Measurements from ENCODE around the gene CPNE9. TPM values are rescaled to one million over a fixed set of nuclear protein-coding genes. Genes with fewer than 3 reads are reported as not detected.

CPNE9 gene
- total RNA-seq, 1 donor from 2014 or later: 0.44 TPM

DNA sequence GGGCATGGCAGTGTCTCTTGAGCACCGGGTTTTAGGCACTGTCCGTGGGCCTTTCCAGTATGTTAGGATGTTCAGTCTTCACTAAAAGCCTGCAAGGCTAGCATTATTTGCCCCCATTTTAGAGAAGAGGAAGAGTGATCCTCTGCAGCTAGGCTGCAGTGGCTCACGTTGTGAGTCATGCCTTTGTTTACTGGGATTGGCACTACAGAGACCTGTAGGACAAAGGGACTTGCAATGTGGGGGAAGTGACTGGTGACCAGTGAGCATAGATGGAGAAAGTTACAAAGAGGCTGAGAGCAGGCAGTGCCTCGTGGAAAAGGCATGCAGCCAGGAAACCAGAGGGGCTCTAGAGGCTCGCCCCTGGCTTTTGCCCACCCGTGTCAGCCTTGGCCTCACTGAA, 26.8 kb upstream of the CPNE9 start:
- no peak for DNase-seq
- no peaks in the 10 kb centered on the region for H3K4me1 ChIP-seq
- no peaks in the 10 kb centered on the region for H3K27me3 ChIP-seq (ENCODE audit: low read depth)
- peak in 1 of 2 donors; percentile 45 for ATAC-seq
- TF ChIP-seq, protein P1, sequence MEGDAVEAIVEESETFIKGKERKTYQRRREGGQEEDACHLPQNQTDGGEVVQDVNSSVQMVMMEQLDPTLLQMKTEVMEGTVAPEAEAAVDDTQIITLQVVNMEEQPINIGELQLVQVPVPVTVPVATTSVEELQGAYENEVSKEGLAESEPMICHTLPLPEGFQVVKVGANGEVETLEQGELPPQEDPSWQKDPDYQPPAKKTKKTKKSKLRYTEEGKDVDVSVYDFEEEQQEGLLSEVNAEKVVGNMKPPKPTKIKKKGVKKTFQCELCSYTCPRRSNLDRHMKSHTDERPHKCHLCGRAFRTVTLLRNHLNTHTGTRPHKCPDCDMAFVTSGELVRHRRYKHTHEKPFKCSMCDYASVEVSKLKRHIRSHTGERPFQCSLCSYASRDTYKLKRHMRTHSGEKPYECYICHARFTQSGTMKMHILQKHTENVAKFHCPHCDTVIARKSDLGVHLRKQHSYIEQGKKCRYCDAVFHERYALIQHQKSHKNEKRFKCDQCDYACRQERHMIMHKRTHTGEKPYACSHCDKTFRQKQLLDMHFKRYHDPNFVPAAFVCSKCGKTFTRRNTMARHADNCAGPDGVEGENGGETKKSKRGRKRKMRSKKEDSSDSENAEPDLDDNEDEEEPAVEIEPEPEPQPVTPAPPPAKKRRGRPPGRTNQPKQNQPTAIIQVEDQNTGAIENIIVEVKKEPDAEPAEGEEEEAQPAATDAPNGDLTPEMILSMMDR (IDR thresholded peaks at IDR 0.05): no peak
- H3K4me3 ChIP-seq: no peak overlapping the region
- no peaks in the 10 kb centered on the region for H3K9me3 ChIP-seq
- no peak overlapping the region for H3K27ac ChIP-seq
- intact Hi-C loops (cut with DNase I): no loop called here
- H3K36me3 ChIP-seq: peaks cover 100% of the 10 kb centered on the region

DNA sequence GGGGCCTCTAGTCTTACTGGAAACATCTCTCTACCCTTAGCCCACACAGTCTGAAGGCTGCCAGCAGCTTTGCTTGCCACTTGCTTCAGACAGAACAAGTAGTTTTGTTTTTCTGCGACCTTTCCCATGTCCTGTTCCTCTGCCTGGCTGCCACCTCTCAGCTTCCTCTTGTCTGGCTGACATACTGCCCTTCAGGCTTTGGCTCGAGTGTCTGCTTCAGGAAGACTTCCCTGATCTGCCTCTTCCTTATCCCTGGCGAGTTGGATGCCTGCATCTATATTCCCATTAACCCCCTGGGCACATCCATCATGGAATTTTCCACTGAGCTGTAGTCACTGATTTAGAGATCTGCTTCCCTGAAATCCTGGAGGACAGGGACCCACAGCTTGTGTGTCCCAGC, 25.1 kb upstream of the CPNE9 start:
- peaks cover 100% of the 10 kb centered on the region for H3K36me3 ChIP-seq
- no peaks in the 10 kb centered on the region for H3K4me1 ChIP-seq
- no peaks in the 10 kb centered on the region for H3K9me3 ChIP-seq
- H3K27ac ChIP-seq: no peak overlapping the region
- TF ChIP-seq, protein P1 (IDR thresholded peaks at IDR 0.05): no peak
- ATAC-seq (no peak), DNase-seq (no peak)
- H3K27me3 ChIP-seq (ENCODE audit: low read depth): no peaks in the 10 kb centered on the region
- H3K4me3 ChIP-seq: no peak overlapping the region
- intact Hi-C loops (cut with DNase I): no loop called here

DNA sequence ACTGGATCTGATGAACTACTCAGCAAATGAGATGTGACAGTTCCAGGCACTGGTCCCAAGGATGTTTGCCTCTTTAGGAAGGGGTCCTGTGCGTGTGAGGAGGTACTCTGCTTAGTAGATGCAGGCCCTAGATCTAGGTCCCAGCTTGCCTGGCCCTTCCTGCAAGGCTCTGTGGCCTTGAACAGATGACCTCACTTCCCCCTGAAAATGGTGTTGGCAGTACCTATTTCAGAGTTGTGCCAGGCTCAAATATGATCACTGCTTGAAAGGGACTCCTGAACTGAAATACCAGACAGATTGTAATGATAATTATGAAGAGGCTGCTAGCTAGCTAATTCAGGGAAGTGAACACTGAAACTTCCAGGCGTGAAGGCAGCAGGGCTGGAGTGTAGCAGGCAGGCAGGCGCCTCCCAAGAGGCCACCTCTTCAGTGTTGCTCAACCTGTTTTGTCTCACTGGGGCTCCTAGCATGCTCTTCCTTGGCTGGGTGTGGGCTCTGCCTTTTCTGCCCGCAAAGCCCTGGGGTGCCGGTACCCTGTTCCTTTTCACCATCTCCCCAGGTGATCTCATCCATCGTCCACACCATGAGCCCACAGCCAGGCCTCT, 24.1 kb upstream of the CPNE9 start:
- Histone ChIP-seq H3K27ac (no peak overlapping the region), H3K4me1 (no peaks in the 10 kb centered on the region), H3K36me3 (peaks cover 100% of the 10 kb centered on the region), H3K27me3 (ENCODE audit: low read depth) (no peaks in the 10 kb centered on the region), H3K9me3 (no peaks in the 10 kb centered on the region), H3K4me3 (no peak overlapping the region)
- intact Hi-C loops (cut with DNase I): no loop called here
- DNase-seq (no peak), ATAC-seq (no peak)
- TF ChIP-seq, protein P1 (IDR thresholded peaks at IDR 0.05): no peak

DNA sequence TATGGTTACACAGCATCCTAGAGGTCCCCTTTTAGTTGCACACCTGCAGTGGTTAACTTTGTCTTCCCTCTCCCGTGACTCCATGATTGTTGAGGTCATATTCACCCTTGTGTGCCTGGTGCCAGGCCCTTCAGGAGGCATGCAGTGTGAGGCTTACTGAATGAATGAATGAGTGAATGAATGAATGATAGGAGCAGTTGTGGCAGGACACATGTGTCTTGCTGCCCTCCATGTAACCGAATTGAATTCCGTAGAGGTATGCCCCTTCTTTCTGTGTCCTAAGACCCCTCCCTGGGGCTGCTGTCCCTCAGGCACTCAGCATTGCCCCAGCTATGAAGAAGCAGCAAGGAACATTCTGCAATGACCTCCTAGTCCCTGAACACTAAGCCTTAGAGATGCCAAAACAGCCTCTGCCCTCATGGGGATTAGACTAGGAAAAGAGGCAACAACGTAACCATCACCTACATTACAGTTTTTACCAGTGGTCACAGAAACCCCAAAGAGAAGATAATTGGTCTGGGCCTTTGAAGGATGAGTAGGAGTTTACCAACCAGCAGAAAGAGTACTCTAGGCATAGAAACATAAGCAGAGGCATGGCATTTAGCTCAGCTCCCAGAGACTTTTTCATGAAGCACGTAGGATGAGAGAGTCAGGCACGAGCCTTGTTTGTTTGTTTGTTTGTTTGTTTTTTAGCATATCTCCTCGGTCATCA, 22.5 kb upstream of the CPNE9 start:
- H3K4me1 ChIP-seq: no peaks in the 10 kb centered on the region
- DNase-seq (no peak), ATAC-seq (no peak)
- no peak overlapping the region for H3K27ac ChIP-seq
- TF ChIP-seq, protein P1 (IDR thresholded peaks at IDR 0.05): no peak
- intact Hi-C loops (cut with DNase I): no loop called here
- H3K4me3 ChIP-seq: no peak overlapping the region
- peaks cover 100% of the 10 kb centered on the region for H3K36me3 ChIP-seq
- H3K27me3 ChIP-seq (ENCODE audit: low read depth): no peaks in the 10 kb centered on the region
- no peaks in the 10 kb centered on the region for H3K9me3 ChIP-seq

DNA sequence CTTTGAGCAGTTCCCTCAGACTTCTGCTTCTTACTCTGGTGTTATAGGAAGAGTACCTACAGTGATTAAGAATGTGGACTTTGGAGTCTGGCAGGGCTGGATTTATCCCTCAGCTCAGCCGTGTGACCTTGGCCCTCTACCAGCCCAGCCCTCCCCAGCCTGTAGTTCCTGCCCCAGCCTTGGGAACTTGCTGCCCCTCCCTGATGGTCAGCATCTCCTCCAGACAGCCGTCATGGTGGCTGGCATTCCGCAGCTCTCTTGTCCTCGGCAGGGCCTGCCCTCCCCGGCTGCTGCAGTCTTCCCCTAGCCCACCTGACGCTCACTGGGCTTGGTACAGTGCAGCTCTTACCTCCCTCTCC, 21.9 kb upstream of the CPNE9 start:
- TF ChIP-seq, protein P1 (IDR thresholded peaks at IDR 0.05): no peak
- DNase-seq (no peak), ATAC-seq (peak; percentile 46 to 67)
- H3K27ac ChIP-seq: no peak overlapping the region
- peaks cover 100% of the 10 kb centered on the region for H3K36me3 ChIP-seq
- no peak overlapping the region for H3K4me3 ChIP-seq
- intact Hi-C loops (cut with DNase I): no loop called here
- no peaks in the 10 kb centered on the region for H3K4me1 ChIP-seq
- H3K9me3 ChIP-seq: no peaks in the 10 kb centered on the region
- H3K27me3 ChIP-seq (ENCODE audit: low read depth): no peaks in the 10 kb centered on the region

Measured in lower lobe of right lung (tissue), 2 donors.